Activated T-helper 1 cell treated with anti-CD3 and anti-CD28 coated beads, Interleukin-12 subunit alpha, Interleukin-12 subunit beta, Interleukin-2, Interleukin-4 antibody, amounts not matched to agents 30 ng/mL and 10 ng/mL and 1 ng/mL, durations not matched to agents 14 hours and 24 hours and 36 hours (primary cell): ENCODE measurements around the gene TM4SF18. TPM values are rescaled to one million over a fixed set of nuclear protein-coding genes. Genes with fewer than 3 reads are reported as not detected.

Source experiments
- DNase-seq: peaks from one replicate; pipeline ENCODE4 v3.0.0; 2021; ENCODE audit warnings: low spot score
- H3K27ac Mint-ChIP-seq: one replicate; pipeline ENCODE4 v1.8.0; 2021; ENCODE audit warnings: mild to moderate bottlenecking, mixed read lengths
- H3K27me3 Mint-ChIP-seq: one replicate; pipeline ENCODE4 v1.8.0; 2022; ENCODE audit warnings: mild to moderate bottlenecking, moderate library complexity, mixed read lengths; ENCODE audit not compliant: insufficient read depth
- H3K36me3 Mint-ChIP-seq: one replicate; pipeline ENCODE4 v1.8.0; 2021; ENCODE audit warnings: low read depth, mixed read lengths
- H3K4me1 Mint-ChIP-seq: one replicate; pipeline ENCODE4 v1.8.0; 2021; ENCODE audit warnings: low read depth, mixed read lengths
- H3K4me3 Mint-ChIP-seq: one replicate; pipeline ENCODE4 v1.8.0; 2021; ENCODE audit warnings: mild to moderate bottlenecking, moderate library complexity, mixed read lengths
- H3K9me3 Mint-ChIP-seq: one replicate; pipeline ENCODE4 v1.8.0; 2021; ENCODE audit warnings: mixed read lengths
- intact Hi-C: fragments of 100-400 bp; cut with micrococcal nuclease; formaldehyde crosslinking; loops from one replicate; pipeline ENCODE4 v1.15.1; 2024
- total RNA-seq: library from RNA; stranded (reverse); gene quantifications from 2 replicates; pipeline ENCODE4 v1.2.3, GENCODE V29; 2022

The TM4SF18 gene
- total RNA-seq, 1 donor from 2014 or later: not detected

DNA sequence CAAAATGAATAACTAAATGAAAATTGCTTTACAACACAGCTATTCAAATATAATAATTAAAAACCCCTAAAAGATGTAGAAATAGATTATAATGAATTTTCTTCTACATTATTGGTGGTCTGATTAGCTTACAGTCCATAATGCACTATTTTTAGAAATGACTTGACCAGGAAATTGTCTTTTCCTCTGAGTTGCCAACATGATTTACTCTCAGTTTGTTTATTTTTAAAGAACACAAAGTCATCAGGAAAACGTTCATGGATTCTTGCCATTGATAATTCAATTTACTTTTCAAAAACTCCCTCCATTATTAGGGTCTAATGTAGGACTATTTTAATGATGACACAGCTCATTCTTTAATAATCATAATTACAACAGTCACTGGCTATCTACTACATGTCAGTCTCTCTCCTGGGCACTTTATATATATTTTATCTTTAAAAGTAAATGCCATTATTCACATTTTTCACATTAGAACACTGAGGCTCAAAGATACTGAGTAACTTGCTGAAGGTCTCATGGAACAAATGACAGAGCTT is 1.1 kb downstream of the TM4SF18 start:
- no peak overlapping the region for H3K4me3 Mint-ChIP-seq
- no peak overlapping the region for H3K27ac Mint-ChIP-seq

DNA sequence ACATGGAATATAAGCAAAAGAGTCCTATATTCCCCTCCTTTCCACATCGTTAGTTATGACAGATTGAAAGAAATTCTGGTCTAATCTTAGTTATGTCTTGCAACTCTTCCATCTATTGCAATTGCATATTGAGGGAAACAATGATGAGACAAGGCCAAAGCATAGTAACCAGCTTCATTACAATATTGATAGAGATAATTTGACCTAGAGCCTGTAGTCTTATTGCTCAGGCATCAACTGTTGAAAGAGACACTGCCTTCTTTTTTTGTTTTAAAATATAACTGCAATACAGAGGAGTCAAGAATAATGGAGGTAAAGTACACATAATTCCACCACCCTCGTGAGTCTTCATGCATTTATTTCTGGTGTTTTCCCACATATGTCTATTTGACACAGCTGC is 2.0 kb downstream of the TM4SF18 start:
- H3K27me3 Mint-ChIP-seq: peaks cover 13% of the 10 kb centered on the region
- H3K4me1 Mint-ChIP-seq: no peaks in the 10 kb centered on the region
- H3K36me3 Mint-ChIP-seq: no peaks in the 10 kb centered on the region
- DNase-seq: no peak
- no peak overlapping the region for H3K27ac Mint-ChIP-seq
- no peaks in the 10 kb centered on the region for H3K9me3 Mint-ChIP-seq
- H3K4me3 Mint-ChIP-seq: no peak overlapping the region
- intact Hi-C loops: no loop called here

More for the DNA sequence above, 1.1 kb downstream of the TM4SF18 start:
- intact Hi-C loops: no loop called here
- Mint-ChIP-seq H3K27me3 (peaks cover 12% of the 10 kb centered on the region), H3K36me3 (no peaks in the 10 kb centered on the region), H3K9me3 (no peaks in the 10 kb centered on the region), H3K4me1 (no peaks in the 10 kb centered on the region)
- no peak for DNase-seq

DNA sequence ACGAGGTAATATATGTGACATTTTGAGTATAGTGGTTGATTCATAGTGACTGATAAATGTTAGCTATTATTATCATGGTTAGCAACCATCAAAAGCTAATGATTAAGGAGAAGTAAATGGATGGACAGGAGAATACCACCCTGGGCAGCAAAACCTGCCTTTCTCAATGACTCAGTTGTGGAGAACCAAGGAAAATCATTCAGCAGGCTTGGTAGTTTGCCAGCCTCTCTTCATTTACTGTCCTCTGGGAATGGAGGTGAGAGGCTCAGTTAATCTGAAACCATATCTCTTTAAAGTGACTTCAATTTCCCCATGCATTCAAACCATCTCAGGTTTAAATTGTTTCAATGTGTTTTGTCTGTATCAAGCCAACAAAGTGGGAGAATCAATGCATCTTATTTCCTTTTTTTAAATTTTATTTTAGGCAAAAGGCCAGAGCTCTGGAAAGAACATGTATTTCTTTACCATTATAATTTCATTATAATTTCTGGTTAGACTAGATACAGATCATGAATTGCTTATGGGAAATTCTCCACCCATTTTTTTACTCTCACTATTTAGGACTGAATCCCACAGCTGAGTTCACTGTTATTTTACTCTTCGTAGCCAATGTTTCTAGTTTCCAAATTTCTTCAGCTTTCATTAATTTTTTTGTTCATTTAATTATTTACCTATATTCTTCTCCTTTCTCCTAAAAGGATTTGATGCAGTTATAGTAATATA is 2.7 kb downstream of the TM4SF18 start:
- Mint-ChIP-seq H3K27ac (no peak overlapping the region), H3K4me1 (no peaks in the 10 kb centered on the region), H3K9me3 (no peaks in the 10 kb centered on the region), H3K36me3 (no peaks in the 10 kb centered on the region), H3K4me3 (no peak overlapping the region), H3K27me3 (peaks cover 13% of the 10 kb centered on the region)
- no peak for DNase-seq
- intact Hi-C loops: no loop called here

- intact Hi-C loops: no loop called here
- DNase-seq: no peak
- Mint-ChIP-seq H3K4me1 (no peaks in the 10 kb centered on the region), H3K9me3 (no peaks in the 10 kb centered on the region), H3K36me3 (no peaks in the 10 kb centered on the region), H3K27me3 (peaks cover 16% of the 10 kb centered on the region), H3K27ac (no peak overlapping the region), H3K4me3 (no peak overlapping the region)
Observed at GRCh38 chr3:149327156-149327555, 6.3 kb downstream of the TM4SF18 start.

- intact Hi-C loops: no loop called here
- Mint-ChIP-seq H3K9me3 (no peaks in the 10 kb centered on the region), H3K4me1 (no peaks in the 10 kb centered on the region), H3K4me3 (no peak overlapping the region), H3K27ac (no peak overlapping the region), H3K36me3 (no peaks in the 10 kb centered on the region), H3K27me3 (peaks cover 18% of the 10 kb centered on the region)
- no peak for DNase-seq
Observed at GRCh38 chr3:149325581-149325980, 7.9 kb downstream of the TM4SF18 start.

- Mint-ChIP-seq H3K27me3 (peaks cover 14% of the 10 kb centered on the region), H3K4me3 (no peak overlapping the region), H3K27ac (no peak overlapping the region), H3K4me1 (no peaks in the 10 kb centered on the region), H3K9me3 (no peaks in the 10 kb centered on the region), H3K36me3 (no peaks in the 10 kb centered on the region)
- intact Hi-C loops: no loop called here
- DNase-seq: no peak
Observed at GRCh38 chr3:149324332-149324731, 9.1 kb downstream of the TM4SF18 start.

- Mint-ChIP-seq H3K36me3 (no peaks in the 10 kb centered on the region), H3K9me3 (no peaks in the 10 kb centered on the region), H3K27ac (no peak overlapping the region), H3K4me3 (no peak overlapping the region), H3K27me3 (peaks cover 12% of the 10 kb centered on the region), H3K4me1 (no peaks in the 10 kb centered on the region)
- DNase-seq: no peak
- intact Hi-C loops: no loop called here
Observed at GRCh38 chr3:149321640-149322039, 11.8 kb downstream of the TM4SF18 start.

GRCh38 chr3:149321136-149321535 is 12.3 kb downstream of the TM4SF18 start:
- H3K36me3 Mint-ChIP-seq: no peaks in the 10 kb centered on the region
- H3K9me3 Mint-ChIP-seq: no peaks in the 10 kb centered on the region
- DNase-seq: no peak
- no peak overlapping the region for H3K4me3 Mint-ChIP-seq
- peaks cover 12% of the 10 kb centered on the region for H3K27me3 Mint-ChIP-seq
- H3K4me1 Mint-ChIP-seq: no peaks in the 10 kb centered on the region
- no peak overlapping the region for H3K27ac Mint-ChIP-seq
- intact Hi-C loops: no loop called here

- Mint-ChIP-seq H3K27me3 (peaks cover 12% of the 10 kb centered on the region), H3K9me3 (no peaks in the 10 kb centered on the region), H3K36me3 (no peaks in the 10 kb centered on the region), H3K4me1 (no peaks in the 10 kb centered on the region), H3K27ac (no peak overlapping the region), H3K4me3 (no peak overlapping the region)
- intact Hi-C loops: no loop called here
- DNase-seq: no peak
Observed at GRCh38 chr3:149319750-149320149, 13.7 kb downstream of the TM4SF18 start.

DNA sequence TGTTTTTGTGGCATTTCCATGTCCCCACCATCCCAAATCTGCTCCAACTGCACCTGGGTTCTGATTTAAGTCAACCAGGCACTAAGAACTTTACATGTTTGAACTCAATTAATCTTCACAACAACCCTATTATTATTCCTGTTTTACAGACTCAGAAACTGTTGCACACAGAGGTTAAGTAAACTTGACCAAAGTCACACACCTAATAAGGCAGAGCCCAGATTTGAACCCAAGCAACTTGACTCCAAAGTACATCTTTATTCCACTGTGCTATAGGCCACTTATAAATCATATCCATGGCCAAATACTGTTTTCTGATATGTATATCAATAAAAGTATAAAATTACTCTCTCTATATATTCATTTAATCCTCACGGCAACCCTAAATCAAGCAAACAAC is 16.4 kb downstream of the TM4SF18 start:
- no peak for DNase-seq
- no peak overlapping the region for H3K27ac Mint-ChIP-seq
- no peaks in the 10 kb centered on the region for H3K4me1 Mint-ChIP-seq
- no peaks in the 10 kb centered on the region for H3K9me3 Mint-ChIP-seq
- peaks cover 26% of the 10 kb centered on the region for H3K27me3 Mint-ChIP-seq
- H3K4me3 Mint-ChIP-seq: no peak overlapping the region
- intact Hi-C loops: no loop called here
- H3K36me3 Mint-ChIP-seq: no peaks in the 10 kb centered on the region

- Mint-ChIP-seq H3K9me3 (no peaks in the 10 kb centered on the region), H3K4me3 (no peak overlapping the region), H3K36me3 (no peaks in the 10 kb centered on the region), H3K4me1 (no peaks in the 10 kb centered on the region), H3K27ac (no peak overlapping the region), H3K27me3 (peaks cover 23% of the 10 kb centered on the region)
- DNase-seq: no peak
- intact Hi-C loops: no loop called here
Observed at GRCh38 chr3:149316437-149316836, 17.0 kb downstream of the TM4SF18 start.

DNA sequence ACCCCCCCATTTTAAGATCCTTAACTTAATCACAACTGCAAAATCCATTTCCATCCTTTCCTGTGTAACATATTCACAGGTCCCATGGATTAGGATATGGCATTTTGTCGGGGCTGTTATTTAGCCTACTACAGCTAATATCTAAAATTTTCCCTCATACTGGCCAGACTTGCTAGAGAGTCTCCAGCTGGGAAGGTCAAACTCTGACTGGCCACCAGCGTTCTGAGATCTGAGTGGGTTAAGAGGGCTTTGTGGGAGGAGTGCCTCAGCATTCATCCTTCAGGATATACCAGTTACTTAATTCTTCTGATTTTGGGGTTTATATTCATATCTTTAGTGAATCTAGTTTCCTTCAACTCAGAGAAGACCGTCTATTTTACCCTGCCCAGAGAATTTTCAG is 17.7 kb downstream of the TM4SF18 start:
- H3K27ac Mint-ChIP-seq: no peak overlapping the region
- H3K36me3 Mint-ChIP-seq: no peaks in the 10 kb centered on the region
- no peak for DNase-seq
- no peaks in the 10 kb centered on the region for H3K4me1 Mint-ChIP-seq
- no peak overlapping the region for H3K4me3 Mint-ChIP-seq
- H3K9me3 Mint-ChIP-seq: no peaks in the 10 kb centered on the region
- peaks cover 26% of the 10 kb centered on the region for H3K27me3 Mint-ChIP-seq
- intact Hi-C loops: no loop called here

DNA sequence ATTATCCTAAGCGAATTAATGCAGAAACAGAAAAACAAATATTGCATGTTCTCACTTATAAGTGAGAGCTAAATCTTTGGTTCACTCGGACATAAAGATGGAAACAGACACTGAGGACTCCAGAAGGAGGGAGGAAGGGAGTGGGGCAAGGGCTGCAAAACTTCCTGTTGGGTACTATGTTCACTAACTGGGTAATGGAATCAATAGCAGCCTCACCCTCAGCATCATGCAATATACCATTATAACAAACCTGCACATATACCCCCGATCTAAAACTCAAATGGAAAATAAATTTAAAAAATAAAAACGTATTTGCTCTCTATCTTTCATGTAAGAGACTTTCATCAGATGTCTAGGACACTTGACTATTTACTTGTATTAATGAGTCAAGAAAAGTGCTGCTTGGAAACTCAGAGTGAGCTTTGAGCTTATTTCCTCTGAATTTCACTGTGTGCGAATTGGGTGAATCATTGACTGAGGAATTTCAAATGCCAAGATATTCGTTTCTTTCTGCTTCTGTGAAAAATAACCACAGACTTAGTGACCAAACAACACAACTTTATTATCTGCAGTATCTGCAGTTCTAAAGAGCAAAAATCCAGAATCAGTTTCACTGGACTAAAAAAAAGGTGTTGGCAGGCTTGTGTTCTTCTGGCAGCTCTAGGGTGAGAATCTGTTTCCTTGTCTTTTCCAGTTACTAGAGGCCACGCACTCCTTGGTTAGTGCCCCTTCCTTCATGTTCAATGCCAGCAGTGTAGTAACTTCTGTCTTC is 18.4 kb downstream of the TM4SF18 start:
- H3K9me3 Mint-ChIP-seq: no peaks in the 10 kb centered on the region
- no peak for DNase-seq
- H3K27me3 Mint-ChIP-seq: peaks cover 26% of the 10 kb centered on the region
- intact Hi-C loops: no loop called here
- H3K4me1 Mint-ChIP-seq: no peaks in the 10 kb centered on the region
- peaks cover under 1% of the 10 kb centered on the region for H3K36me3 Mint-ChIP-seq
- no peak overlapping the region for H3K27ac Mint-ChIP-seq
- no peak overlapping the region for H3K4me3 Mint-ChIP-seq
